ENCODE data around the gene GABRR2.

DNA sequence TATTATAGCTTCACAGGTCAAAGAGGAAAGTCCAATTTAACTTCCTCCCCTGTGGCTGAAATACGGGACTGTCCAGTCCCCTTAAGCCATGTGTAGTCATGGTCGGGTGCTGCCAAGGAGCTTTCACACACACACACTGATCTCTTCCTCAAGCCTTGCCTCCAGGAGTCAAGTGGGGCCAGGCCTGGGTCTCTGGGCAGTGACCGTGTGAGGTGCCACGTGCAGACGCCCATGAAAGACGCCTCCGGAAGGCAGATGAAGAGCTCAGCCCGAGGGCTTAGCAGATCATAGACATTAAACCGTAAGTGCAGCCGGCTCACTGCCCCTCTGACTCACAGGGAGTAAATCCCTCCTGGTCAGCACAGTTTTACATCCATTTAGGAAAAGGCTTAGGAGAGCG is 4.2 kb downstream of the GABRR2 start:
- TF ChIP-seq, protein P1, sequence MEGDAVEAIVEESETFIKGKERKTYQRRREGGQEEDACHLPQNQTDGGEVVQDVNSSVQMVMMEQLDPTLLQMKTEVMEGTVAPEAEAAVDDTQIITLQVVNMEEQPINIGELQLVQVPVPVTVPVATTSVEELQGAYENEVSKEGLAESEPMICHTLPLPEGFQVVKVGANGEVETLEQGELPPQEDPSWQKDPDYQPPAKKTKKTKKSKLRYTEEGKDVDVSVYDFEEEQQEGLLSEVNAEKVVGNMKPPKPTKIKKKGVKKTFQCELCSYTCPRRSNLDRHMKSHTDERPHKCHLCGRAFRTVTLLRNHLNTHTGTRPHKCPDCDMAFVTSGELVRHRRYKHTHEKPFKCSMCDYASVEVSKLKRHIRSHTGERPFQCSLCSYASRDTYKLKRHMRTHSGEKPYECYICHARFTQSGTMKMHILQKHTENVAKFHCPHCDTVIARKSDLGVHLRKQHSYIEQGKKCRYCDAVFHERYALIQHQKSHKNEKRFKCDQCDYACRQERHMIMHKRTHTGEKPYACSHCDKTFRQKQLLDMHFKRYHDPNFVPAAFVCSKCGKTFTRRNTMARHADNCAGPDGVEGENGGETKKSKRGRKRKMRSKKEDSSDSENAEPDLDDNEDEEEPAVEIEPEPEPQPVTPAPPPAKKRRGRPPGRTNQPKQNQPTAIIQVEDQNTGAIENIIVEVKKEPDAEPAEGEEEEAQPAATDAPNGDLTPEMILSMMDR (IDR thresholded peaks at IDR 0.05) = no peak
- no peak for TF ChIP-seq POLR2A (IDR thresholded peaks at IDR 0.05)
